ENCODE measurements around the gene PKP1.

PKP1 gene

GRCh38 chr1:201355471-201355870 lies 72.2 kb downstream of the PKP1 start:
- no peak for DNase-seq

- no peak for DNase-seq
Measured at GRCh38 chr1:201356236-201356635, 72.9 kb downstream of the PKP1 start.

- DNase-seq: no peak
Measured at GRCh38 chr1:201356701-201357100, 73.4 kb downstream of the PKP1 start.

- DNase-seq: no peak
Measured at GRCh38 chr1:201357211-201357610, 73.9 kb downstream of the PKP1 start.

- DNase-seq: no peak
Measured at GRCh38 chr1:201357636-201358348, 74.5 kb downstream of the PKP1 start.

GRCh38 chr1:201358596-201358995 lies 75.3 kb downstream of the PKP1 start:
- no peak for DNase-seq

GRCh38 chr1:201359031-201359872 lies 75.9 kb downstream of the PKP1 start:
- DNase-seq: no peak

GRCh38 chr1:201359873-201360210 lies 76.5 kb downstream of the PKP1 start:
- DNase-seq: no peak

GRCh38 chr1:201360486-201360885 lies 77.2 kb downstream of the PKP1 start:
- DNase-seq: no peak

- no peak for DNase-seq
Measured at GRCh38 chr1:201360901-201361651, 77.8 kb downstream of the PKP1 start.

GRCh38 chr1:201361652-201362504 lies 78.6 kb downstream of the PKP1 start:
- DNase-seq: no peak

- DNase-seq: no peak
Measured at GRCh38 chr1:201362906-201363305, 79.6 kb downstream of the PKP1 start.

- DNase-seq: no peak
Measured at GRCh38 chr1:201363467-201363866, 80.2 kb downstream of the PKP1 start.

- no peak for DNase-seq
Measured at GRCh38 chr1:201364808-201365105, 81.5 kb downstream of the PKP1 start.

GRCh38 chr1:201365251-201365650 lies 81.9 kb downstream of the PKP1 start:
- no peak for DNase-seq

- no peak for DNase-seq
Measured at GRCh38 chr1:201366696-201367095, 83.4 kb downstream of the PKP1 start.

- DNase-seq: no peak
Measured at GRCh38 chr1:201369209-201369608, 85.9 kb downstream of the PKP1 start.

- no peak for DNase-seq
Measured at GRCh38 chr1:201370500-201370899, 87.2 kb downstream of the PKP1 start.

GRCh38 chr1:201371276-201371675 lies 88.0 kb downstream of the PKP1 start:
- DNase-seq: no peak

GRCh38 chr1:201371792-201372191 lies 88.5 kb downstream of the PKP1 start:
- DNase-seq: no peak

- no peak for DNase-seq
Measured at GRCh38 chr1:201374364-201374763, 91.1 kb downstream of the PKP1 start.

- DNase-seq: no peak
Measured at GRCh38 chr1:201375169-201375568, 91.9 kb downstream of the PKP1 start.

- DNase-seq: no peak
Measured at GRCh38 chr1:201376107-201376463, 92.8 kb downstream of the PKP1 start.

All from activated gamma-delta T cell (primary cell).